ENCODE data around the gene RBM10.

RBM10 gene

DNA sequence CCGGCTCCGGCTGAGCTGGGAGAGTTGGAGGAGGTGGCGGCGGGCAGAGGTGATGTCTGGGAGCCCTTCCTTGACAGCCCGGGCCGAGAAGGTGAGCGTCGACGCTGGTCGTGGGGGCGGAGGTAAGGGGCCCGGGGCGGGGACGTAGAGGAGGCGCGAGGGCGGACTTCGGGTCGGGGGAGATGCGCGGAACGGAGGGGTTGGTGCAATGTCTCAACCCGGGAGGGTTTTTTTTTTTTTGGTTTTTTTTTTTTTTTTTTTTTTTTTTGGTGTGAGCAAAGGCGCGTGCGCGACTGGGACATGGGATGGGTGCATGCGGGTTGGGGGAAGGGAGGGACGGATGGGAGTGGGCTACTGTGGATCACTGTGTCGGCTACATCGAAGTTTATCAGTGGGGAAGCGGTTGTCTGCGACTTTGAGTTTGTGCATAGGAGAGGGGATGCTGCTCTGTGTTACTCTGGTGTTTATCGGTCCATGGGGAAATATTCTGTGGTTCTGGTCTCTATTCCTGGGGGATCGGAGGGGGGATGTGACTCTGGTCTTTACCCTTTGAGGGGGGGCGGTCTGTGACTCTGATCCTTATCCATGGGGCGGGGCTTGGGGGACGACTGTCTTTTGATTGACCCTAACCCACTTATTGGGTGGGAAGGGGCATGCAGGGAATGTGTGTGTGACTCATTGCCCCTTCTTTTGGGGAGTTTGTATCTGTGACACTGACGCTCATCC, 537 bp downstream of the RBM10 start:
- Mint-ChIP-seq H3K4me3 (peak overlapping the region; percentile 98 to 99), H3K9me3 (no peaks in the 10 kb centered on the region), H3K27me3 (no peaks in the 10 kb centered on the region), H3K27ac (peak overlapping the region; percentile 99 to 100), H3K4me1 (peaks cover 32% of the 10 kb centered on the region)
- ATAC-seq (peak; percentile 43), DNase-seq (no peak)

DNA sequence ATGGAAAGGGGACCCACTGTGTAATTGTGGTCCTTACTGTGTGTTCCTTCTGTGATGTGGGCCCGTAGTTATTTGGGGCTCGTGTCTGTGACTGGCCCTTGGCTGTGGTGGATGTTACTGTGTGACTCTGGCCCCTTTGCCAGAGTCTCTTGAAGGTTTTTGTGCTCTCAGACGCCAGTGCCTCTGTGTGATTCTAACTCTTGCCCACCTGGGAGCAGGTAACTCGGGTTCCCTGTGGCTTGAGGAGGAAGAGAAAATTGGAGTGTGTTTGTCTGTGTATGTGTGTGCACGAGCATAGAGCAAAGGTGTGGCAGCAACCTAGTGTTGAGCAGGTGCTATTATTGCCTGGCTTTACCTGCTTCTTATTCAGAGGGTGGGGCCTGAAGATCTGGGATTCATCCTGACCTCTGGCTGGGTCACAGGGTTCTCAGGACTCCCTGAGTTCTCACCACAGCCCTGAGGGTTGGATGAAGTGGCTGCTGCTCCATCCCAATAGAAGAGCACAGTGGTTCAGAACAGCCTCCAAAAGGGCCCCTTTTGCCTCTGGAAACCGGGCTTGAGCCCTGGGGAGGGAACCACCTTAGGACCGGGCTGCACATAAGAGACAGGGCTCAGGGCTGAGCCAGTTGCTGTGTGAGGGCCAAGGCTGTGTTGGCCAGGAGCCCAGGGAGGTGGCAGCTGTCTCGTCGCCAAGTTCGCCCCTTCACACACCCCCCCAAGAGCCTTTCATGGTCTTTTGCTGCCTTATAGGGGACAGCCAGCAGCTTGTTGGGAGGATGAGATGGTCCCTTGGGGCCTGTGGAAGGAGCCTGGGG, 1.3 kb downstream of the RBM10 start:
- no peaks in the 10 kb centered on the region for H3K27me3 Mint-ChIP-seq
- peak overlapping the region; percentile 99 to 100 for H3K27ac Mint-ChIP-seq
- no peaks in the 10 kb centered on the region for H3K9me3 Mint-ChIP-seq
- H3K4me3 Mint-ChIP-seq = peak overlapping the region; percentile 98 to 99
- no peak for DNase-seq
- ATAC-seq = no peak
- peaks cover 32% of the 10 kb centered on the region for H3K4me1 Mint-ChIP-seq

DNA sequence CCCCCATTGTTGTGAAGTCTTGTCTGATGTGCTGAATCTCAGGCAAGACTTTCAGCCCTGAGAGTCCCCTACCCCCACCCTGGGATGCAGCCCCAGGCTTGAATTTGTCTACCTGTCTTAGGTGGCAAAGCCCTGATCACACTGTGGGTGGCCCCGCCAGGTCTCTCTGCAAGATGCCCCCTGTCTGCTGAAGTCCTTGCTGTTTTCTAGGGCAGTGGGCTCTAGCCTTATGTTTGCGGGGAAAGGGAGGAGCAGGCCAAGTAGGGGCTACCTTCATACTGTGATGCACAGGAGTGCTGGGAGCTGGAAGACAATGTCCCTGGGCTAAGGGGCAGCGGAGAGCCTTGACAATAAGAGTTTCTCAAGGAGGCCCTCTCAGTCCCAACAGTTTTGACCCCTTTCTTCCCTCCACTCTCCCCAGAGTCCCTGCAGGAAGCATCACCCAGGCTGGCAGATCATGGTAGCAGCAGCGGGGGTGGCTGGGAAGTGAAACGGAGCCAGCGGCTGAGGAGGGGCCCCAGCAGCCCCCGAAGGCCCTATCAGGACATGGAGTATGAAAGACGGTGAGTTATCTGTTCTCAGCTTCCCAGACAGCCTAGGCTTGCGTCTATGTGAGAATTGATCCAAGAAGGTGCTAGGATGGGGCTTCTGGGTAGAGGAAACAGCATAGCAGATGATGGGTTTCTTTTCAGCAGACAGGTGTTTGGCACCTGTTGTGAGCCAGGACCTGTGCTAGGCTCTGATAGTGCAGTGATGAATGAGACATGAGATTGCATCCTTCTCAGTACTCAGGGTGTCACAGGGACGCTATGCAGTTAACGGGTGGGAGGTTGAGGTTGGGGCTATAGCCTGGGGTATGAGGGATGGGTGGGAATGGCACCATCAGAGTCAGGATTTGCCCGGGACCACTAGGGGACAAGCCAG, 2.2 kb downstream of the RBM10 start:
- no peak for ATAC-seq
- H3K27me3 Mint-ChIP-seq = no peaks in the 10 kb centered on the region
- no peaks in the 10 kb centered on the region for H3K9me3 Mint-ChIP-seq
- H3K4me1 Mint-ChIP-seq = peaks cover 29% of the 10 kb centered on the region
- H3K4me3 Mint-ChIP-seq = peak overlapping the region; percentile 98 to 99
- DNase-seq = no peak
- H3K27ac Mint-ChIP-seq = peak overlapping the region; percentile 78 to 80

DNA sequence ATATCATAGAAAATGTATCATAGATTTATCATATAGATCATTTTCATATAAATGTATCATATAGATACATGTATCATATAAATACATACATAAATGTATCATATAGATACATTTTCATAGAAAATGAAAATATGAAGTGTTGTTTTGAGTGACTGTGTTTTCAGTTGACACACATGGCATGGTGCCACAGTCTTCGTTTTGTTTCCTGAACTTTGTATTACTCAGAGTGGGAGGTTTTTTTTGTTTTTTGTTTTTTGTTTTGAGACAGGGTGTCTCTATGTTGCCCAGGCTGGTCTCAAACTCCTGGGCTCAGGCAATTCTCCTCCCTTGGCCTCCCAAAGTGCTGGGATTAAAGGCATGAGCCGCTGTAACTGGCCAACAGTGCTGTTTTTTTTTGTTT, 3.9 kb downstream of the RBM10 start:
- ATAC-seq (no peak), DNase-seq (no peak)
- peaks cover 17% of the 10 kb centered on the region for H3K4me1 Mint-ChIP-seq
- no peaks in the 10 kb centered on the region for H3K9me3 Mint-ChIP-seq
- no peaks in the 10 kb centered on the region for H3K27me3 Mint-ChIP-seq
- no peak overlapping the region for H3K4me3 Mint-ChIP-seq
- H3K27ac Mint-ChIP-seq = peak overlapping the region in 1 of 2 donors; percentile 65

DNA sequence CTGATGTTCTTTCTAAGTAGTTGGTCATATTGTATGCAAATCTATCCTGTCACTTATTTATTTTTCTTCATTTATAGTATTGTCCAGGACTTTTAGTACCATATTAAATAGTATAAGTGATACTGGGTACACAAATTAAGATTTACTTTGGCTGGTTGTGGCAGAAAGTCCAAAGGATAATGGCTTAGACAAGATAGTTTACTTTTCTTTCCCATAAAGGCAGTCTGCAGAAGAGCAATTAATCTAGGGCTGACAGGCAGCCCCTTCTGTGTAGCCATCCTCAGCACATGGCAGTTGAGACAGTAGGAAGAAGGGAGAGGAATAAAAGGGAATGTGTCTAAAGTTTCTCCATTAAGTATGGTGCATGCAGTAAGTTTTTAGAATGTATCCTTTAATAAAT, 6.4 kb downstream of the RBM10 start:
- Mint-ChIP-seq H3K4me3 (no peak overlapping the region), H3K27me3 (no peaks in the 10 kb centered on the region), H3K27ac (no peak overlapping the region), H3K9me3 (no peaks in the 10 kb centered on the region), H3K4me1 (peaks cover 17% of the 10 kb centered on the region)
- DNase-seq (no peak), ATAC-seq (no peak)

DNA sequence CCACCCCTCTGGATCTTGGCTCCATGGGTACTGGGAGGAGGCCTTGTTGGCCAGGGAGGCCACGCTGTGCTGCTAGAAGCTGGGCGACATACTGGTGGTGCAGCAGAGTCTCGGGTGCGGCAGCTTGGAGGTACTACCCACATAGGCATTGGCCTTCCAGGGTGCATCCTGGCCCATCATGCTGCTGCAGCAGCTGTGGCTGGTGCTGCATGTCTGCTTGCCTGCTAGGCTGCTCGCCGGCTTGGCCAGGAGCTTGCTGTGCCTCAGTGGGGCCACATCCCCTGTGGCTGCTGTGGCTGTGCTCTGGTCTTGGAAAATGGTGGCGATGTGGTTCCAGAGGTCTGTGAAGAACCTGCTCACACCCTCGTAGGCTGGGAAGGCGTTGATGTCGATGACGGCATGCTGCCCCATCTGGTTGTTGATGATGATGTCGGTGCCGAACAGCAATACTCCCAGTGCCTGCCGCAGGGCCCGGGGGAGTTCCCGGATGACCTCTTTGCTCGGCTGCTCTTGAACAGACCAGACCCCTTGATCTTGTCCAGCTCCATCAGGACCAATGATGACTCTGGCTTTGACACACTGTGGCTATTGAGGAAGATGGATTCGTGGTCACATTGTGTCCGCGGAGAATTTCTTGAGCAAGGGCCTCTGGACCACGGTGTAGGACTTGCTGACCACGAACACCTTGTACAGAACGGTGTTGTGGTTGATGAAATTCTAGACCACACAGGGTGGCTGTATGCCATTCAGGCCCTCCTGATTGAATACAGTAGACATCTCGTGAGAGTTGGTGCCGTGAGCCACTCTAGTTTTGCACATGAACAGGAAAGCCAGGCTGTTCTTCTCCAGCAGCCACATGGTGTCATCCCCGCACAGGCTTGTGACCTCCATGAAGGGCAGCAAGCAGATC, 11.8 kb downstream of the RBM10 start:
- ATAC-seq = no peak
- DNase-seq = no peak
- Mint-ChIP-seq H3K27me3 (no peaks in the 10 kb centered on the region), H3K9me3 (no peaks in the 10 kb centered on the region), H3K4me1 (no peaks in the 10 kb centered on the region), H3K27ac (no peak overlapping the region), H3K4me3 (no peak overlapping the region)

DNA sequence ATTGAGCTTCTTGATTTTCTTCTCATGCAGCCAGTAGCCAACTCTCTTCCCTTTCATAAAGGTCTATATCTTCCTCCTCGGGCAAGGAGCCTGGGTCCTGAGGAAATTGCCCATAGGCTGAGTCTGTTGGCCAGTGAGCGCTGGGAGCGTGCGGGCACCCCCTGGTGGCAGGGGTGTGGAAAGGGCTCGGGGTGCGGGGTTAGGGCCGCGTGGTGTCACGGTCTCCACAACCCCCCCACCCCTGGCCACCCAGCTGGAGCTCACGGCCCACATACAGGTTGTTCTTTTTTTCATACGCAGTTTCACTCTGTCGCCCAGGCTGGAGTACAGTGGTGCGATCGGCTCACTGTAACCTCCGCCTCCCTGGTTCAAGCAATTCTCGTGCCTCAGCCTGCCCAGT, 13.1 kb downstream of the RBM10 start:
- Mint-ChIP-seq H3K4me3 (no peak overlapping the region), H3K9me3 (no peaks in the 10 kb centered on the region), H3K27me3 (no peaks in the 10 kb centered on the region), H3K4me1 (no peaks in the 10 kb centered on the region), H3K27ac (peak overlapping the region in 1 of 2 donors; percentile 50)
- ATAC-seq (no peak), DNase-seq (no peak)

DNA sequence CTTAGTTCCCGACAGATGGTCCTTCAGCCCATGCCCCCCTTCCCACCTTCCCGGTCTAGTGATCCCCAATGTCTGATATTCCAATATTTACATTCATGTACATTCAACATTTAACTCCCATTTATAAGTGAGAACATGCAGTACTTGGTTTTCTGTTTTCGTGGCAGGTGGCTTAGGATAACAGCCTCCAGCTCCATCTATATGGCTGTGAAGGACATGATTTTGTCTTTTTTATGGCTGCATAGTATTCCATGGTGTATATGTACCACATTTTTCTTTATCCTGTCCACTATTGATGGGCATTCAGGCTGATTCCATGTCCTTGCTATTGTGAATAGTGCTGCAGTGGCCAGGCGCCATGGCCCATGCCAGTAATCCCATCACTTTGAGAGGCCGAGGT, 13.8 kb downstream of the RBM10 start:
- Mint-ChIP-seq H3K4me1 (no peaks in the 10 kb centered on the region), H3K4me3 (no peak overlapping the region), H3K9me3 (no peaks in the 10 kb centered on the region), H3K27ac (no peak overlapping the region), H3K27me3 (no peaks in the 10 kb centered on the region)
- ATAC-seq (no peak), DNase-seq (no peak)

DNA sequence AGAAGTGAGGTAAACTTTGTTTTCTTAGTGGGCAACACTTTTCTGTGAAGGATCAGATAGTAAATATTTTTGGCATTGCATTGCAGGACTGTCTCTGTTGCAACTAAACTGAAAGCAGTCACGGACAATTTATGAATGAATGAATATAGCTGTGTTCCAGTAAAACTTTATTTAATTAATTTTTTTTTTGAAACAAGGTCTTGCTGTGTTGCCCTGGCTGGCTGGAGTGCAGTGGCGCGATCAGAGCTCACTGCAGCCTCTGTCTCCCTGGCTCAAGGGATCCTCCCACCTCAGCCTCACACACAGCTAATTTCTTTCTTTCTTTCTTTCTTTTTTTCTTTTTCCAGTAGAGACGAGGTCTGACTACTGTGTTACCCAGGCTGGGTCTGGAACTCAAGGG, 15.8 kb downstream of the RBM10 start:
- no peaks in the 10 kb centered on the region for H3K27me3 Mint-ChIP-seq
- ATAC-seq (no peak), DNase-seq (no peak)
- H3K4me1 Mint-ChIP-seq = no peaks in the 10 kb centered on the region
- no peak overlapping the region for H3K4me3 Mint-ChIP-seq
- H3K9me3 Mint-ChIP-seq = no peaks in the 10 kb centered on the region
- peak overlapping the region in 1 of 2 donors; percentile 32 for H3K27ac Mint-ChIP-seq

DNA sequence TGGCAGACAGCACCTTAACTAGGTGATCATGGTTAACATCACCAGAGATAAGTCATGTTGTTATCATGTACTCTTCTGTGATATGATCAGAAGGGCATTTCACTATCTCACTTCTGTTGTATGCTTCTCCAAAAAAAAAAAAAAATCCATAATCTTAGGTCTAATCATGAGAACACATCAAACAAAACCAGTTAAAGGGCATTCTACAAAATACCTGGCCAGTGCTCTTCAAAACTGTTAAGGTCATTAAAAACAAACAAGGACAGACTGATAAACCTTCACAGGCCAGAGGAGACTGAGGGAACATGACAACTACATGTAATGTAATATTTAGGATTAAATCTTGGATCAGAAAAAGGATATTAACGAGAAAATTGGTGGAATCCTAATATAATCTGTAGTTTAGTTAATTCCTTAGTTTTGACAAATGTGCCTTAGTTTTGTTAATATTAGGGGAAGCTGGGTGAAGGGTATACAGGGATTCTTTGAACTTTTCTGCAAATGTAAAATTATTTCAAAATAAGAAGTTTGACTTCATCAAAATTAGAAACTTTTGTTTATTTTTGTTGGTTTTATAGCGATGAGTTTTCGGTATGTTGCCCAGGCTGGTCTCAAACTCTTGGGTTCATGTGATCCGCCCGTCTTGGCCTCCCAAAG, 18.0 kb downstream of the RBM10 start:
- DNase-seq (no peak), ATAC-seq (no peak)
- Mint-ChIP-seq H3K4me1 (no peaks in the 10 kb centered on the region), H3K4me3 (no peak overlapping the region), H3K27me3 (no peaks in the 10 kb centered on the region), H3K27ac (no peak overlapping the region), H3K9me3 (no peaks in the 10 kb centered on the region)

DNA sequence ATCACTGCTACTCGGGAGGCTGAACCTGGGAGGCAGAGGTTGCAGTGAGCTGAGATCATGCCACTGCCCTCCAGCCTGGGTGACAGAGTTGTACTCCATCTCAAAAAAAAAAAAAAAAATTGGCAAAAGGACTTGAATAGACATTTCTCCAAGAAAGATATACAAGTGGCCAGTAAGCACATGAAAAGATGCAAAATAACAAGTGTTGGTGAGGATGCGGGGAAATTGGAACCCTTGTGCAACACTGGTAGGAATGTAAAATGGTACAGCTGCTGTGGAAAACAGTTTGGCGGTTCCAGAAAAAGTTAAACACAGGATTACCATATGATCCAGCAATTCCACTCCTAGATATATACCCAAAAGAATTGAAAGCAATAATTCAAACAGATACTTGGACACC, 19.4 kb downstream of the RBM10 start:
- ATAC-seq (no peak), DNase-seq (no peak)
- Mint-ChIP-seq H3K27ac (no peak overlapping the region), H3K4me3 (no peak overlapping the region), H3K4me1 (no peaks in the 10 kb centered on the region), H3K27me3 (no peaks in the 10 kb centered on the region), H3K9me3 (no peaks in the 10 kb centered on the region)

DNA sequence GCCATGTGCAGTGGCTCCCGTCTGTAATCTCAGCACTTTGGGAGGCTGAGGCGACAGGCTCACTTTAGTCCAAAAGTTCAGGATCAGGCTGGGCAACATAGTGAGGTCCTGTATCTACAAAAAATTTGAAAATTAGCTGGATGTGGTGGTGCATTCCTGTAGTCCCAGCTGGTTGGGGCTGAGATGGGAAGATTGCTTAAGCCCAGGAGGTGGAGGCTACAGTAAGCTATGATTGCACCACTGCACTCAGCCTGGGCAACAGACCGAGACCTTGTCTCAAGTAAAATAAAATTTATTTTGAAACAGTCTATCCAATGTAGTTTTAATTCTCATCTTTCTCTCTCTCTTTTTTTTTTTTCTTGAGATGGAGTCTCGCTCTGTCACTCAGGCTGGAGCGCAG, 21.1 kb downstream of the RBM10 start:
- Mint-ChIP-seq H3K27me3 (no peaks in the 10 kb centered on the region), H3K4me1 (no peaks in the 10 kb centered on the region), H3K4me3 (no peak overlapping the region), H3K27ac (no peak overlapping the region), H3K9me3 (no peaks in the 10 kb centered on the region)
- no peak for ATAC-seq
- DNase-seq = no peak

DNA sequence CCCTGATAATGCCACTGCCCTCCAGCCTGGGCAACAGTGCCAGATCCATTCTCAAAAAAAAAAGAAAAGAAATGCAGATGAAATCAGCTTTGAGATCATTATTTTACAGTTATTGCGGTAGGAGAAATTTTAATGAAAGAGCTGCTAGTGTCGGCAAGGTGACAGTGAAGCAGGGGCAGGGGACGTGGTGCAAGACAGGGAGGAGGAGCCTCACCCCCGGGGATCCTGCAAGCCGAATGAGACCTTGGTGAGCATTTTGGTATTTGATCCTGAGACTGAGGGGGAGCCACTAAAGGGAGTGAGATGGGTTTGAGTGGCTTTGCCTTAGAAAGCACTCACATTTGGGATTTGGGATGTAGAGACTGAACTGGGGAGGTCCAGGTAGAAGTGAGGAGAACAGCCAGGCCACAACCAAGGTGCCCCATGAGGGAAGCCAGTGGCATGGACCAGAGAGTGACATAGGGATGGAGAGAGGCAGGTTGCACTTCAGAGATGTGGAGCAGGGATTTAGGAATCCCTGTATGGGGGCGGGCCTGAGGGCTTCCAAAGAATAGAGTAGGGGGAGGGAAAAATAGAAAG, 23.6 kb downstream of the RBM10 start:
- peak overlapping the region in 1 of 2 donors; percentile 68 for H3K27ac Mint-ChIP-seq
- DNase-seq = no peak
- H3K4me3 Mint-ChIP-seq = no peak overlapping the region
- H3K4me1 Mint-ChIP-seq = no peaks in the 10 kb centered on the region
- H3K27me3 Mint-ChIP-seq = no peaks in the 10 kb centered on the region
- ATAC-seq = no peak
- H3K9me3 Mint-ChIP-seq = no peaks in the 10 kb centered on the region

DNA sequence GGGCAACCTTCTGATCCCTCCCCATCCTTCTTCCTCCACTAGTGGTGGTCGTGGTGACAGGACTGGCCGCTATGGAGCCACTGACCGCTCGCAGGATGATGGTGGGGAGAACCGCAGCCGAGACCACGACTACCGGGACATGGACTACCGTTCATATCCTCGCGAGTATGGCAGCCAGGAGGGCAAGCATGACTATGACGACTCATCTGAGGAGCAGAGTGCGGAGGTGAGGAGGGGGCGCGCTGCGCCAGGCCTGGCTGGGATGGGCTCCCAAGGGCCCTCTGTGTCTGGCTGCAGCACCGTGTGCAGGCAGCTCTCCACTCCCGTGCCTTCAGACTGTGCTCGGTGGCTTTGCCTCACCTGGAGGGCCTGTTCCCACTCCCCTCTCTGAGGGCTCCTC, 24.3 kb downstream of the RBM10 start:
- Mint-ChIP-seq H3K27ac (no peak overlapping the region), H3K27me3 (no peaks in the 10 kb centered on the region), H3K9me3 (no peaks in the 10 kb centered on the region), H3K4me3 (no peak overlapping the region), H3K4me1 (no peaks in the 10 kb centered on the region)
- no peak for ATAC-seq
- DNase-seq = no peak
